Effector memory CD8-positive, alpha-beta T cell (primary cell): ENCODE results near the gene FMNL1.

Experiments
- ATAC-seq: fragments of 150-1000 bp; cut with Tn5 transposase; replicated peaks from 2 replicates; pipeline ENCODE4 v1.10.0; 2021; ENCODE audit warnings: mild to moderate bottlenecking, moderate library complexity
- DNase-seq, 3 experiments: peaks; one replicate each; pipeline ENCODE4 v3.0.0; 2021
- H3K27ac Mint-ChIP-seq, 2 donors: one replicate each; pipeline ENCODE4 v1.8.0; 2022; ENCODE audit warnings: mild to moderate bottlenecking in 2 of 2, mixed read lengths in 2 of 2, moderate library complexity in 2 of 2
- H3K27me3 Mint-ChIP-seq, 2 donors: one replicate each; pipeline ENCODE4 v1.8.0; 2022; ENCODE audit warnings: mixed read lengths in 2 of 2
- H3K36me3 Mint-ChIP-seq: one replicate; pipeline ENCODE4 v1.8.0; 2022; ENCODE audit warnings: mild to moderate bottlenecking, moderate library complexity, mixed read lengths; ENCODE audit not compliant: insufficient read depth
- H3K4me1 Mint-ChIP-seq, 2 donors: one replicate each; pipeline ENCODE4 v1.8.0; 2022; ENCODE audit warnings: low read depth in 2 of 2, mixed read lengths in 2 of 2
- H3K4me3 Mint-ChIP-seq, 2 donors: one replicate each; pipeline ENCODE4 v1.8.0; 2022; ENCODE audit warnings: mild to moderate bottlenecking in 2 of 2, mixed read lengths in 2 of 2, moderate library complexity in 2 of 2
- H3K9me3 Mint-ChIP-seq, 2 donors: one replicate each; pipeline ENCODE4 v1.8.0; 2022; ENCODE audit warnings: mixed read lengths in 2 of 2

The FMNL1 gene

DNA sequence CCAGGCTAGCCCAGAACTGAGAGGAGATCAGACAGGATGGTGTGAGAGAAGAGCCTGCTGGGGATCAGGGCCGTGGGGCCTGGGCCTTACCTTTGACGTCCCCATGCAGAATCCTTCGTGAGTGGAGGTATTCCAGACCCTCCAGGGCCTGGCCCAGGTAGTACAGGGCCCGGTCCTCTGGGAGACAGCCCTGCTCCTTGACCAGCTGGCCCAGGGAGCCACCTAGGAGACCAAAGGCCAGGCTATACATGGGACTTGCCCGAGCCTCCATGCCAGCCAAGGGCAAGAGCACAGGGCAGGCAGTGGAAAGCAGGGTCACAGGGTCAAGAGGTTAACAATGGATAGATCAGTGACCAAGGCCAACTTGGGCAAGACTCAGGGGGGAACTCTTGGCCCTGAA lies 52.3 kb downstream of the FMNL1 start:
- H3K4me3 Mint-ChIP-seq, result no peak overlapping the region
- H3K27ac Mint-ChIP-seq, result no peak overlapping the region
- H3K9me3 Mint-ChIP-seq, result no peaks in the 10 kb centered on the region
- no peaks in the 10 kb centered on the region for H3K27me3 Mint-ChIP-seq
- H3K4me1 Mint-ChIP-seq, result peaks cover 7 to 9% of the 10 kb centered on the region in 2 donors
- ATAC-seq (no peak), DNase-seq (no peak)
- peaks cover 68% of the 10 kb centered on the region for H3K36me3 Mint-ChIP-seq

GRCh38 chr17:45276031-45276430 lies 54.3 kb downstream of the FMNL1 start:
- Mint-ChIP-seq H3K27ac (no peak overlapping the region), H3K4me3 (no peak overlapping the region), H3K27me3 (no peaks in the 10 kb centered on the region), H3K4me1 (peaks cover 7 to 9% of the 10 kb centered on the region in 2 donors), H3K9me3 (no peaks in the 10 kb centered on the region), H3K36me3 (peaks cover 68% of the 10 kb centered on the region)
- DNase-seq (no peak), ATAC-seq (no peak)

DNA sequence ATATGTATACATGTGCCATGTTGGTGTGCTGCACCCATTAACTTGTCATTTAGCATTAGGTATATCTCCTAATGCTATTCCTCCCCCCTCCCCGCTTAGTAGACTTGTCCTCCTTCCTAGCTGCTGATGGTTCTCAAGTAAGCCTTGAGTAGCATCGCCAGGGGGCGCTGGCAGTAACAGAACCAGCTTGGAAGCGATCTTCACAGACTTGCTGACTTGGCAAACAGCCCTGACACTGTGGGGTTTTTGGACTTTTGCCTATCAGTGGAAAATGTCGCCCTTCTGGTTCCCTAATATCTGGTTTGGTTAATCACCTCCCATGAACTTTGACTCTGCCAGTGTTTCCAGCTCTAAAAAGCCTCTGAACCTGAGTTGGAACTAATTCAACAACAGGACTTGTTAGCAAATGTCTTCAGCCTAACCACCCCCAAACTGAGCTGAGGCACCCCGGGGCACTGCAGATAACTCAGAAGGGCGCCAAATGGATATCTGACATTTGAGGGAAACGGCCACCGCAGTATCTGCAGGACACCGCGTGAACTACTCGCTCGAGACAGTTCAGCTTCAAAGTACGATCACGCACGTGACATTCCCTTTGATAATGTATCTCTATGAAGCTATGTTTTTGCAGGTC lies 55.6 kb downstream of the FMNL1 start:
- no peak overlapping the region for H3K4me3 Mint-ChIP-seq
- no peaks in the 10 kb centered on the region for H3K27me3 Mint-ChIP-seq
- H3K9me3 Mint-ChIP-seq, result no peaks in the 10 kb centered on the region
- H3K27ac Mint-ChIP-seq, result no peak overlapping the region
- DNase-seq (peak; percentile 85 to 88 (median 86)), ATAC-seq (peak; percentile 98)
- H3K4me1 Mint-ChIP-seq, result peaks cover 7 to 9% of the 10 kb centered on the region in 2 donors
- peaks cover 59% of the 10 kb centered on the region for H3K36me3 Mint-ChIP-seq

DNA sequence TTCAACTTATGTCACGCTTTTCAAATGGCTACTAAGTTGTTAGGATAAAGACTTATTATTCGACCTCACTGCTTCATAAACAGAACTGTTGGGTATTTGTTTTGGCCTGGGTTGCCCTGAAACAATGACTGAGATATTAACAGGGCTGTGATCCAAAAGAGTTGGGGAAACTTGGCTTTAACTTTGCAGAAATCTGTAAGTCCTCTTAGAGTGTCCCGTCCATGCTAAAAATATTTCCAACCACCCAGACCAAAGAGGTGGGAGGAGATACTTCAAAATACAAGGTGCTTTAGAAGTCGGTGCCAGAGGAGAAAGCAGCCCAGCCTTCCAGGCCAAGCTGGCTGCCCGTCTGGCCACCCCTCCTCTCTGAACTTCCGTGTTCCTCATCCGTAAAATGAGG lies 56.3 kb downstream of the FMNL1 start:
- no peak overlapping the region for H3K4me3 Mint-ChIP-seq
- no peaks in the 10 kb centered on the region for H3K9me3 Mint-ChIP-seq
- H3K27ac Mint-ChIP-seq, result no peak overlapping the region

GRCh38 chr17:45279898-45280297 lies 58.2 kb downstream of the FMNL1 start:
- Mint-ChIP-seq H3K36me3 (peaks cover 51% of the 10 kb centered on the region), H3K4me1 (peaks cover 10 to 17% of the 10 kb centered on the region in 2 donors), H3K4me3 (no peak overlapping the region), H3K9me3 (no peaks in the 10 kb centered on the region), H3K27me3 (no peaks in the 10 kb centered on the region), H3K27ac (no peak overlapping the region)
- DNase-seq, result no peak
- ATAC-seq, result no peak

More for the DNA sequence above, 56.3 kb downstream of the FMNL1 start:
- DNase-seq (no peak), ATAC-seq (no peak)
- Mint-ChIP-seq H3K36me3 (peaks cover 57% of the 10 kb centered on the region), H3K27me3 (no peaks in the 10 kb centered on the region), H3K4me1 (peaks cover 7 to 9% of the 10 kb centered on the region in 2 donors)

DNA sequence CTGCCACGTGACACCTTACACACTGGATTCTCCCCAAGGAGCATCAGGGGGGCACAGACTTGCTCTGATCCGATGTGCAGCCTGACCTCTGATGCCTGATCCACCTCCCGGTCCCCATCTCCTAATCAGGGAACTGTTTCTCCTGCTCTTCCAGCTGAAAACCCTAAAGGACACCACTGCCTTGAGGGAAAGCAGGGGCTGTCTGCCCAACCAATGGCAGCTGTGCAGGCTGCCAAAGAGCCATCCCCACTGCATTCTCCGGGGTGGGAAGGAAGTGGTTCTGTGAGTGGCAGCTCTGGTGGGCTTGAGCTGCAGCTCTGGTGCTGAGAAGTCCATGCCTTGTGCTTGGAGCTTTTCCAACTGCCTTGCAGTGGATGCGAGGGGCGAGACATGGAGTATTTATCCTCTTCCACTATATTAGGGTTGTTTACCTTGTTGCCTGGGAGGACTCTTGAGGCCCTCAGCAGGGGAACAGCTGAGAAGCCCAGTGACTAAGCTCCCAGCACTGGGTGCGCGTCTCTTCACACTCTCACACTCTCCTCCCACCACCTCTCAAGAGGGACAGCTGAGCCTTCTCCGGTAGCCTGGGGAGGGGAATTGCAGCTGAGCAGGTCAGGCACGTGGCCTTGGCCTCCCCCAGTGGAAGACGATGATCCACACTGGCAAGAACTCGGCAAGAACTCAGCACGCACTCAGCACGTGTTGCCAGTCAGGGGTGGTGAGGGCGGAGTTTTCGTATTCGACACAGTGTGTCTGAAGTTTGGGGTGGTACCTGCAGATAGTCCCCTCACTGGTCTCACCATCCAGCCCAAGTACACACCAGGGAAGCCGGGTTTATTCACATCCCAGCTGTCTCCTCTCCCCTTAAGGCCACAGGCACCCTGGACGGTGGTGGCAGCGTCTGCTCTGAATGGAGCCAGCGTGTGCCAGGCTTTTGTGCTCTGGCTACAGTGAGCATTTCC lies 61.3 kb downstream of the FMNL1 start:
- Mint-ChIP-seq H3K4me3 (peak overlapping the region in 1 of 2 donors; percentile 40), H3K4me1 (peaks cover 4 to 10% of the 10 kb centered on the region in 2 donors), H3K27ac (peak overlapping the region; percentile 76 to 84), H3K9me3 (no peaks in the 10 kb centered on the region), H3K27me3 (no peaks in the 10 kb centered on the region), H3K36me3 (peaks cover 77% of the 10 kb centered on the region)
- ATAC-seq, result peak; percentile 47
- no peak for DNase-seq

DNA sequence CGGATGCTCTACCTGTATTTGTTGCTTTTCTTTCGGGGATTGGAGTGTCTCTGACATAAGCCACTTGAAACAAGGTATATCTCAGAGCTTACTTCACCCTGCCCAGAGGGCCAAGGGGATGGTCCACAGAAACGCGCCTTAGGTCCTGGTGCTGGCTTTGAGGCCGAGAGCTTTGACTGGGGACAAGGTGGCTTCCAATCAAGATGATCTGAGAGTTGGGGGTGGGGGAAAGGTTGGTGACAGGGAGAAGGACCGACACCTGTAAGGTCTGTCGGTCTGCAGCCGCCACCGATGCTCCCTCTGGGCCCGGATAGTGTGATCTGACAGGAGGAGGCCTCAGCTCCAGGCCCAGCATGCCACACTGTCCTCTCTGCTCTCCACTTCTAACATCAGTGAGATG lies 62.0 kb downstream of the FMNL1 start:
- Mint-ChIP-seq H3K4me1 (peaks cover 4 to 10% of the 10 kb centered on the region in 2 donors), H3K4me3 (no peak overlapping the region), H3K9me3 (no peaks in the 10 kb centered on the region), H3K36me3 (peaks cover 77% of the 10 kb centered on the region), H3K27ac (peak overlapping the region; percentile 76 to 84), H3K27me3 (no peaks in the 10 kb centered on the region)
- ATAC-seq (no peak), DNase-seq (no peak)

- DNase-seq (no peak), ATAC-seq (peak; percentile 45)
- no peaks in the 10 kb centered on the region for H3K27me3 Mint-ChIP-seq
- peak overlapping the region in 1 of 2 donors; percentile 53 for H3K4me3 Mint-ChIP-seq
- peaks cover 4 to 10% of the 10 kb centered on the region in 2 donors for H3K4me1 Mint-ChIP-seq
- H3K9me3 Mint-ChIP-seq, result no peaks in the 10 kb centered on the region
- peak overlapping the region; percentile 76 to 84 for H3K27ac Mint-ChIP-seq
- peaks cover 77% of the 10 kb centered on the region for H3K36me3 Mint-ChIP-seq
Observed at GRCh38 chr17:45284176-45285140, 62.8 kb downstream of the FMNL1 start.

- Mint-ChIP-seq H3K27me3 (no peaks in the 10 kb centered on the region), H3K36me3 (peaks cover 67% of the 10 kb centered on the region), H3K4me1 (peaks cover 6 to 16% of the 10 kb centered on the region in 2 donors), H3K4me3 (no peak overlapping the region), H3K9me3 (no peaks in the 10 kb centered on the region), H3K27ac (peak overlapping the region in 1 of 2 donors; percentile 60)
- DNase-seq (no peak), ATAC-seq (no peak)
Observed at GRCh38 chr17:45286286-45286685, 64.6 kb downstream of the FMNL1 start.

DNA sequence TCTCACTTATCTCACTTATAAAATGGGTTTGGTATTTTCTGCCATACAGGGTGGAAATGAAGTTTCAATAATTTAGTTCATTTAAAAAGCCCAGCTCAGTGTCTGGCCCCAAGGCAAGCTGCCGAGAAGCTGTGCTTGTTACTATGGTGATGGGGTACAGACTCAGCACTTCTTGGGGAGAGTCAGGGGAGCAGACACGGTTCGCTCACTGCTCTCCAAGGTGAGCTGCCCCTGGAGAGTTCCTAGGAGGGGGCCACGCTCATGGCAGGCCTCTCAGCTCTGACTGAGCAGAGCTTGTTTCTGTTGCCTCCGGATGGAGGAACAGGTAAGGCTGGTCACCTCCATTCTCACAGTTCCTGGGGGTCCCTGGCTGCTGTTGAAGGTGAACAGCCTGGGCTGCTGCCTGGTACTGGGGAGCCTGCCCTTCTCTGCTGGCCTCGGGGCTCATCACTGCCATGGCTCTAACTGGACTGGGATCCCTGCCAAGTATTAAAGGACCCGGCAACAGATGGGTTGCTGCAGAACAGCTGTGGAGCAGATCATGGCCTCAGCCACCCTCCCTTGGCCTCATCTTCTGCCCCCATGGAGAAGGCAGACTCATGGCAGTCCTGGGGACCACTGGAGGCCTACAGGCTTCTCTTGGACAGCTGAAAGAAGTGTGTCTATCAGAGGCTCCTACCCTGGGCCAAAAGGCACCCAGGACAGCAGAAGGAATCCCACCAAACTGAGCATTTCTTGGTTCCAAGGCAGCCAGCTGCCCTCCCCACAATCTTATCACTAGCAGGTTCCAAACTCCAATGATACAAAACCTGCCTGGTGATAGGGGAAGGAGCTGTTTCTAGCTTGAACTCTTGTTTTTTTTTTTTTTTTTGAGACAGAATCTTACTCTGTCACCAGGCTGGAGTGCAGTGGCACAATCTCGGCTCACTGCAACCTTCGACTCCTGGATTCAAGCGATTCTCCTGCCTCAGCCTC lies 66.1 kb downstream of the FMNL1 start:
- no peaks in the 10 kb centered on the region for H3K27me3 Mint-ChIP-seq
- peaks cover 60% of the 10 kb centered on the region for H3K36me3 Mint-ChIP-seq
- H3K27ac Mint-ChIP-seq, result peak overlapping the region; percentile 19 to 69
- H3K4me3 Mint-ChIP-seq, result no peak overlapping the region
- DNase-seq, result no peak
- H3K4me1 Mint-ChIP-seq, result peaks cover 15 to 27% of the 10 kb centered on the region in 2 donors
- ATAC-seq, result no peak
- no peaks in the 10 kb centered on the region for H3K9me3 Mint-ChIP-seq

DNA sequence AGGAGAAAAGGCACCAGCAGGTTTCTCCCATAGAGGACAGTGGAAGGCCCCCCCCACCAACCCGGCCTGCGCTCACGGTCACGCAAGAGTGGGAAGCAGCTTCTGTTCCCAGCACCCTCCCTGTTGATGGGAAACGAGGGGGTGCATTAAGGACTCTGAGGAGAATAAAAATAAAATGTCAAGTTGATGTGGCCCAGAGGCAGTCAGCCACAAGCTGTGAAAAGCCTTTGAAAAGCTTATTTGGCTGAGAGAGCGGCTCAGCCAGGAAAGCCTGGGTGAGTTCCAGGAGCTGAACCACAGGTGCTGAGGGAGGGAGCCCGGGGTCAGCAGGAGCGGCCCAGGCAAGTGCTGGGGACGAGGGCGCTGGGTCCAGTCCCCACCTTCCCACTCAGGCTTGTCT lies 67.1 kb downstream of the FMNL1 start:
- Mint-ChIP-seq H3K4me3 (no peak overlapping the region), H3K36me3 (peaks cover 58% of the 10 kb centered on the region), H3K4me1 (peaks cover 21 to 30% of the 10 kb centered on the region in 2 donors), H3K27ac (peak overlapping the region in 1 of 2 donors; percentile 19), H3K27me3 (no peaks in the 10 kb centered on the region), H3K9me3 (no peaks in the 10 kb centered on the region)
- no peak for ATAC-seq
- no peak for DNase-seq
